Tibial artery (tissue), 4 donors: ENCODE data around the gene RNF138.

Experiments
- DNase-seq, 2 donors: peaks; one replicate each; pipeline ENCODE4 v3.0.0-alpha.2; 2019
- H3K27ac ChIP-seq, 2 donors: fragments of 200-600 bp; sonication (generic) in 1 of 2; 1 replicate in 1 of 2; 2 replicates in 1 of 2; pipeline ENCODE4 v1.5.1; 2018 to 2019; ENCODE audit warnings: mild to moderate bottlenecking in 1 of 2
- H3K27me3 ChIP-seq, 2 donors: fragments of 200-600 bp; sonication (generic) in 1 of 2; one replicate each; pipeline versions ENCODE4 v1.5.1 to v1.6.0; 2016 to 2019
- H3K36me3 ChIP-seq, 3 donors: fragments of 200-600 bp; sonication (generic) in 2 of 3; one replicate each; pipeline ENCODE4 v1.5.1; 2016 to 2019; ENCODE audit warnings: mild to moderate bottlenecking in 2 of 3
- H3K4me1 ChIP-seq, 4 donors: fragments of 200-600 bp; sonication (generic) in 2 of 4; 1 replicate in 3 of 4; 2 replicates in 1 of 4; pipeline ENCODE4 v1.5.1; 2016 to 2019
- H3K4me3 ChIP-seq, 2 donors: fragments of 200-600 bp; sonication (generic) in 1 of 2; 1 replicate in 1 of 2; 2 replicates in 1 of 2; pipeline ENCODE4 v1.5.1; 2018 to 2019; ENCODE audit warnings: mild to moderate bottlenecking in 2 of 2
- H3K9me3 ChIP-seq, 3 donors: fragments of 200-600 bp; sonication (generic) in 1 of 3; one replicate each; pipeline ENCODE4 v1.5.1; 2016 to 2019
- CTCF ChIP-seq, 2 experiments: fragments of 200-600 bp in 1 of 2; fragments of 450-650 bp in 1 of 2; IDR thresholded peaks; one replicate each; pipeline ENCODE4 v1.5.1; 2017 to 2019; ENCODE audit warnings: antibody characterized with exemption in 2 of 2, mild to moderate bottlenecking in 1 of 2, moderate library complexity in 1 of 2
- intact Hi-C: fragments of 100-400 bp; cut with DNase I; formaldehyde crosslinking; loops from one replicate; pipeline ENCODE4 v1.15.0; 2023; ENCODE audit warnings: low total_unique reads

The RNF138 gene

GRCh38 chr18:32139835-32140283 is 48.2 kb downstream of the RNF138 start:
- Histone ChIP-seq H3K4me3 (no peak overlapping the region), H3K27ac (no peak overlapping the region), H3K9me3 (no peaks in the 10 kb centered on the region), H3K27me3 (no peaks in the 10 kb centered on the region), H3K4me1 (no peaks in the 10 kb centered on the region), H3K36me3 (no peaks in the 10 kb centered on the region)
- intact Hi-C loops = no loop called here
- TF ChIP-seq CTCF (IDR thresholded peaks at IDR 0.05) = no peak
- no peak for DNase-seq

- Histone ChIP-seq H3K27me3 (no peaks in the 10 kb centered on the region), H3K4me3 (no peak overlapping the region), H3K4me1 (no peaks in the 10 kb centered on the region), H3K27ac (no peak overlapping the region), H3K36me3 (no peaks in the 10 kb centered on the region), H3K9me3 (no peaks in the 10 kb centered on the region)
- no peak for DNase-seq
- TF ChIP-seq CTCF (IDR thresholded peaks at IDR 0.05) = no peak
- intact Hi-C loops = no loop called here
Measured at GRCh38 chr18:32148185-32148870, 56.7 kb downstream of the RNF138 start.

- Histone ChIP-seq H3K36me3 (no peaks in the 10 kb centered on the region), H3K4me3 (no peak overlapping the region), H3K4me1 (no peaks in the 10 kb centered on the region), H3K27ac (no peak overlapping the region), H3K9me3 (no peaks in the 10 kb centered on the region), H3K27me3 (no peaks in the 10 kb centered on the region)
- intact Hi-C loops = no loop called here
- no peak for DNase-seq
- TF ChIP-seq CTCF (IDR thresholded peaks at IDR 0.05) = no peak
Measured at GRCh38 chr18:32152705-32153448, 61.2 kb downstream of the RNF138 start.

GRCh38 chr18:32156855-32157254 is 65.2 kb downstream of the RNF138 start:
- no peaks in the 10 kb centered on the region for H3K36me3 ChIP-seq
- no peak for TF ChIP-seq CTCF (IDR thresholded peaks at IDR 0.05)
- H3K9me3 ChIP-seq = no peaks in the 10 kb centered on the region
- intact Hi-C loops = no loop called here
- H3K4me1 ChIP-seq = peaks cover 0 to 6% (median 0%) of the 10 kb centered on the region in 4 donors
- no peak for DNase-seq
- no peak overlapping the region for H3K27ac ChIP-seq
- H3K4me3 ChIP-seq = no peak overlapping the region
- no peaks in the 10 kb centered on the region for H3K27me3 ChIP-seq

- H3K9me3 ChIP-seq = no peaks in the 10 kb centered on the region
- H3K27me3 ChIP-seq = no peaks in the 10 kb centered on the region
- TF ChIP-seq CTCF (IDR thresholded peaks at IDR 0.05) = no peak
- H3K27ac ChIP-seq = no peak overlapping the region
- H3K4me3 ChIP-seq = no peak overlapping the region
- H3K4me1 ChIP-seq = peaks cover 0 to 6% (median 0%) of the 10 kb centered on the region in 4 donors
- H3K36me3 ChIP-seq = no peaks in the 10 kb centered on the region
- intact Hi-C loops = no loop called here
- DNase-seq = no peak
Measured at GRCh38 chr18:32157580-32157979, 65.9 kb downstream of the RNF138 start.
